GM19035 (cell line): ENCODE results near the gene CDH24.

Source experiments
- ATAC-seq: cut with Tn5 transposase; IDR thresholded peaks from one replicate; pipeline ENCODE4 v1.9.1; 2021; ENCODE audit not compliant: unreplicated experiment

Gene CDH24

GRCh38 chr14:23047751-23048693, 9.3 kb downstream of the CDH24 start:
- no peak for ATAC-seq

- ATAC-seq: no peak
Observed at GRCh38 chr14:23047034-23047634, 10.2 kb downstream of the CDH24 start.

DNA sequence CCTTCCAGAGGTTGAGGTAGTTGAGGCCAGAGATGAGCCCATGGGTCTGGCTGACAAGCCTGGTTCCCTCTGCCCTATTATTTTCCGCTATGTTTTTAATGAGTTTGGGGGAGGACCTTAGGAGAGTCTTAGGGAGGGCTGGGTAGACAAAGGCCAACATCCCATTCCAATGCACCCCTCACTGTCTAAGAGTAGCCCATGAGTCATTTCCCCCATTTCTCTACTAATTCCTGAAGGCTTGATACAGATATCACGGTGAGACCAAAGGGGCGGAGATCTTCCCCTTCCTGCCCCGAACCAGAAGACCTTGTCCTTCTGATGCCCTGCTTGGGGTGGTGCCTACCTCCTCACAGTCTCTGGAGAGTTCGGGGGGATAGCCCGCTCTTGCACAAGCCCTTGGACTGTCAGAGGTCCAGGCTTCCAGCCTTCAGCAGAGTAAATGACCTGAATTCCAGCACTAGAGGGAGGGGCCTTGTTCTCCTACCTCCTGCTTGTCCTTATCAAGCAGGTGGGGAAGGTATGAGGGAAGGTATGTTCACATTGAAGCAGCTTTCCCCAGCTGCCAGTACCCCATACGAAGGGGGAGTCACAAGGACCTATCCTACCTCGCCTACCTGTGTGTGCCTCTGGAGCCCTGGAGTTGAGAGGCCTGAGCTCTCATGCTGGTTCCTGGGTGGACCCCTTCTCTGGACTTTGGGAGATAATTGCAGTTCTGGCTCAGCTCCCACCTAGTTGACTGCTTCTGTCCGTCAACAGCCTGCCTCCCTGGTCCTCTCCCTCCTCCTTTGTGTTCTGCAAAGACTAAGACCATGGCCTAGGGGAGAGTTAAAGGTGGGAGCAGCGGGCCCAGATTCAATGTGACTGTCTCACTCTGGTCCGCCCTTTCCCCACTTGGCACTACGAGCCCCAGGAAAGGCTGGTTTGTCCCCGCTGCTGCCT, 11.6 kb downstream of the CDH24 start:
- ATAC-seq: no peak

- ATAC-seq: no peak
Observed at GRCh38 chr14:23044840-23045239, 12.5 kb downstream of the CDH24 start.

GRCh38 chr14:23043754-23044153, 13.6 kb downstream of the CDH24 start:
- ATAC-seq: no peak

DNA sequence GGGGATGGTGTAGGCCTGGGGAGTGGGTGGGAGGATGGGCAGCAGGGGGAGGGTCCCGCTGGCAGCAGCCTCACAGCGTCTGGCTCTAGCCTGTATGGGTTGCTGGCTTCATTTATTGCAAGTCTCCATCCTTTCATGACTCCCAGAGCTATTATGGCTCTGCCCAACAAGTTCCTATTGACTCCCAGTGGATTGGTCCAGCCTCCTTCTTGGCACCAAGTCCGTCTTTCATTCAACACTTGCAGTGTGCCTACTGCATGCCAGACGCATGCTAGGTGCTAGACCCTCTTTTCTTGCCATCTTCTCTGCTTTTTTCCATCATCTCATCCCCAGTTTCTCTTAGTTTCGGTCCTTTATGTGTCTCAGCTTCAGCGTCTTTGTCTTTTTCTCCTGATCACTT, 14.2 kb downstream of the CDH24 start:
- ATAC-seq: no peak

GRCh38 chr14:23042162-23042965, 15.0 kb downstream of the CDH24 start, which contains the start of gene PSMB11:
TSS of gene PSMB11 (plus strand) at chr14:23042212. CDS start at chr14:23042226, 14 bp downstream.
- no peak for ATAC-seq

GRCh38 chr14:23041729-23042128, 15.6 kb downstream of the CDH24 start:
- no peak for ATAC-seq

- no peak for ATAC-seq
Observed at GRCh38 chr14:23040100-23040499, 17.2 kb downstream of the CDH24 start.

DNA sequence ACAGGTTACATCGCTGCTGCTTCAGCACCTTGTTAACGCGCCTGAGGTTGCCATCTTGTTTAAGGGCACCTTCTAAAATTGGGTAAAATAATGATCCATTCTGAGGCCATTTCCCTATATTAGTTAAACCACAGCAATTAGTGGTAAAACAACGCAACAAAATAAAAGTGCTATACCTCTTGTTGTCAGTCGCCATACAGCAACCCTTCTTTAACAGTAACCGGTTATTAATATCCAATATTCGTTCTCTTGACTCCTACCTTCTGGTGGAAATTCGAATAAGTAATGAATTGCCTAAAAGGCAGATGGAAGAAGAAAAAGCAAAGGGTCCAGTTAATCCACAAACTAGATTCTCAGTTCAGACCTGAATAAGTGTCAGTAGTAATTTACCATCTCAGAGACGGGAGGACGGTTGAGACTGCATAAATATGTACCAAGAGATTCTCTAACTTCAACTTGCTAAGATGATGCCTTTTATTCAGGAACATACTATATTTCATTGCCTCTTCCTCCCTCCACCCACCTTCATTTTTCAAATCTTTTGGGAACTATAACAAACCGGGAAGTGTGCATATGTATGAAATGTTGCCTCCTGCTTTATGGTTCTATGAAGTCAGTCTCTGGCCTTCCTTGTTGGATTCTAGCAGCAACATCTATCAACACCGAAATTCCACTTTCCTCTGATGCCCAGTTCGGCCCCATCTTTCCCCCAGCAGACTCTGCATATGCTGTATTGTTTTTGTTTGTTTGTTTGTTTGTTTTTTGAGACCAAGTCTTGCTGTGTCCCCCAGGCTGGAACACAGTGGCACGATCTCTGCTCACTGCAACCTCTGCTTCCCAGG, 21.8 kb downstream of the CDH24 start:
- no peak for ATAC-seq

DNA sequence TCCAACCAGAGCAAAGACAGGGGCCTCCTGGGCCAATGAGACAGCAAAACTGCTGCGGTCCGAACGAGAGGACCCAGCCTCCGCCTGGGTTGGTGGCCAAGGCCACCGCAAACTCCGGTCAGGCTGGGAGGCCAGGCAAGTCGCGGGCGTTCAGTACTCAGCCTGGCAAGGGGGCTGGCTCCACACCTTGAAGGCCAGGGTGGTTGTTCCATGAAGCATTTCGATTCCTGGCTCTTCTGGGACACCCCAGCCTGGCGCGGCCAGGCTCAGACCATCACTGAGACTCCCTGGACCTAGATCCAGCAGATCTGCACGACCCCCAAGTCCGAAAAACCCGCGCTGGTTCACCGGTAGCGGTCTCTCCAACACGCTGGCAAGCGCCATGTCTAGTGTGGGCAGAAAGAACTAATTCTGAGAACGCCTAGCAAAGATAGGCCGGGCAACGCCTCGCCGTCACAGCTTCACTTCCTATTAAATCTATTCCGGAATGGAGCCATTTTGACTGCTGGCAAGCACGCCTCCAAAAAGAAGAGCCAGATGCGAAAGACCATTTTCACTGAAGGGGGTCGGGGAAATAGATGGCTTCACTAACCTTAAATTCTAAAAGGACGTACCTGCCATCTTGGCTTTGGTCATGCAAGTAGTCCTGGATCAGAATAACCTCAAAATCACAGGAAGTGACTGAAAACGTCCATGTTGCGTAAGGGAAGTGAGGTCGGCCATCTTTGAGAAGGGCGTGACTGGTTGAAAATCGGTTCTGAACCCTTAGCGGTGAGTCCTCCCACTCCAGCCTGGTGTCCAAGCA, 22.6 kb downstream of the CDH24 start, which contains the start of gene PSMB5:
TSS of gene PSMB5 (minus strand) at position 403 of the 805 bp plus-strand sequence. CDS start at position 384, 19 bp downstream.
- ATAC-seq: peak; percentile 92

GRCh38 chr14:23033801-23034497, 23.4 kb downstream of the CDH24 start:
- no peak for ATAC-seq

GRCh38 chr14:23033251-23033727, 24.0 kb downstream of the CDH24 start:
- ATAC-seq: no peak

GRCh38 chr14:23030936-23031335, 26.4 kb downstream of the CDH24 start:
- no peak for ATAC-seq

DNA sequence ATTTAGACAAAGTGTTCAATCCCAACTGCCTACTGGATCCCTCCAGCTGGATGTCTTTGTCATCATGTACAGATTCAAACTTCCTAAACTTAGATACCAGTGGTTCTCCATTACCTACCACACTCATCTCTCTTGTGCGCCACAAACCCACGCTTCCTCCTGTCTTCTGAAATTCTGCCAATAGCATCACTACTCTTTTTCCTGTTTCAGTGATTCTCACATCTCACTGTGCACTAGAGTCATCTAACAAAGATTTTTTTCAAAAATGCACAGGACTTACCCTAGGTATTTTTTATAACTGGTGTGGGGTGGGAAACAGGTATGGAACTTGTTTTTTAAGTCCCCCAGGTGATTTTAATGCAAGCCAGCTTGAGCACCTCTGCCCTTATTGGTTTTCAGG, 28.5 kb downstream of the CDH24 start:
- ATAC-seq: no peak

DNA sequence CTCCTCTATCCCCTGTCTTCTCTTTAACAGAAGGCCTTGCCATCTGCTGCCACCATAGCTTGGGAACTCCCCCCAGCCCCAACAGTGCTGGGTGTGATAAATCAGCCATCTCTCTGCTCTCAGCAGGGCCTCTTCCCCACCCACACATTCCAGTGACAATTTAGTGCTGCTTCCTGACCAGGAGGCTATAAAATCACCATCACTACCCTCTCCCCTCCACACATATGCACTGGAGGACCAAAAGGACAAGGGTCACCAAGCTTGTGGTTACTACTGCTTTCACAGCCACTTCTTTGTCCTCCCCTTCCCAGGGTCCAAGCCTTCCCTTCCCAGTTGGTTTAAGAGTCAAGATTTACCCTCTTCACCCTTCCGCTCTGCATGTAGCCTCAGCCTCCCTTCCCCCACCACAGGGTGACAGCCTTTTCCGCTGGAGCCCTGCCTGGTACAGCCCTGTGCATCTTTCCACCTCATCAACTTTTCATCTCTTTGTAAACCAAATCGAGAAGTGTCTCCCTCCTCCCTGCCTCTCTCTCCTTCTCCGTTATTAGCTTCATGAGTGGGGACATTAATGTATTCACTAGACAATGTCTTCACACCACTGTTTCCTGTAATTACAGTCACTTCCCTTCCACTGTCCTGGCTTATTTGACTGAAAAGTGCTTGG, 32.0 kb downstream of the CDH24 start:
- no peak for ATAC-seq

DNA sequence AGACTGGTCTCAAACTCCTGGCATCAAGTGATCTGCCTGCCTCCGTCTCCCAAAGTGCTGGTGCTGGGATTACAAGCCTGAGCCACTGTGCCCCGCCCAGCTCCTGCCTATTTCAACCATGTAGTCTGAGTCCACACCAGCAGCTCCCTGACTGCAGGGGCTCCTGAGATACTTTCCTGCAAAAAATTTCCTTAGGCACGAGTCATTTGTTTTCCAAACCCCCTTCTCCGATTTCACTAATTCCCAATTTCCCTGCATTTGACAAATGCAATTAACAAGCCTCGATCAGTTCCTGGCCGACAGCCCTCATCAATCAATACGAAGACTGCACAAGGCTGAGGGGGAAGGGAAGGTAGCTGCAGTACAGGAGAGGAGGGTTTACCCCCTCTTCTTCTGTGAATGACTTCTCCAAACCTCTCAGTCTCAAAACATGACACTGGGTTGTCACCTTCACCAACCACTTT, 32.7 kb downstream of the CDH24 start:
- ATAC-seq: no peak
